Gastroesophageal sphincter (tissue), 4 donors: ENCODE data around the gene RHOU. TPM values are rescaled to one million over a fixed set of nuclear protein-coding genes. Genes with fewer than 3 reads are reported as not detected.

ENCODE experiments used
- ATAC-seq: fragments of 150-250 bp; one replicate; pipeline ENCODE4 v1.9.1; 2016; ENCODE audit warnings: mild to moderate bottlenecking, moderate library complexity
- H3K27ac ChIP-seq, 4 donors: fragments of 200-600 bp; sonication (generic) in 3 of 4; 1 replicate in 3 of 4; 2 replicates in 1 of 4; pipeline ENCODE4 v1.5.1; 2016 to 2019
- H3K27me3 ChIP-seq: fragments of 200-600 bp; sonication (generic); one replicate; pipeline ENCODE4 v1.5.1; 2019
- H3K36me3 ChIP-seq, 2 donors: fragments of 200-600 bp; sonication (generic); one replicate each; pipeline ENCODE4 v1.5.1; 2019; ENCODE audit warnings: control low read depth in 1 of 2
- H3K4me1 ChIP-seq, 3 donors: fragments of 200-600 bp; sonication (generic); 1 replicate in 2 of 3; 2 replicates in 1 of 3; pipeline ENCODE4 v1.5.1; 2016 to 2019; ENCODE audit warnings: control low read depth in 2 of 3
- H3K4me3 ChIP-seq, 2 donors: fragments of 200-600 bp; sonication (generic); one replicate each; pipeline ENCODE4 v1.5.1; 2019; ENCODE audit warnings: mild to moderate bottlenecking in 1 of 2, moderate library complexity in 1 of 2
- H3K9me3 ChIP-seq, 3 donors: fragments of 200-600 bp; sonication (generic); one replicate each; pipeline ENCODE4 v1.5.1; 2017 to 2019; ENCODE audit warnings: control low read depth in 2 of 3
- EP300 ChIP-seq: sonication (generic); formaldehyde crosslinking; IDR thresholded peaks from one replicate; pipeline ENCODE4 v1.6.1; 2017; ENCODE audit warnings: antibody characterized with exemption, mild to moderate bottlenecking
- POLR2A ChIP-seq, 2 donors: fragments of 450-650 bp; IDR thresholded peaks; one replicate each; pipeline ENCODE4 v1.6.1; 2017; ENCODE audit warnings: antibody characterized with exemption in 2 of 2, mild to moderate bottlenecking in 2 of 2, moderate library complexity in 1 of 2
- POLR2AphosphoS5 ChIP-seq: sonication (generic); formaldehyde crosslinking; IDR thresholded peaks from one replicate; pipeline ENCODE4 v1.6.1; 2017; ENCODE audit warnings: antibody characterized with exemption
- WGBS, 2 donors: methylation state at CpG; one replicate each; pipeline ENCODE4 v1.1.5; 2018; ENCODE audit warnings: low coverage in 1 of 2; 5-methylcytosine and 5-hydroxymethylcytosine counted together
- total RNA-seq, 4 donors: library from RNA; depleted of rRNA; stranded (reverse); fragments of >200 nt; gene quantifications; one replicate each; pipeline ENCODE4 v1.1.0, GENCODE V29; 2016
- TF ChIP-seq, protein P1 (sequence below), 4 experiments: fragments of 200-600 bp in 2 of 4; fragments of 450-650 bp in 2 of 4; sonication (generic) in 1 of 4; IDR thresholded peaks; one replicate each; pipeline ENCODE4 v1.5.1; 2017 to 2019; ENCODE audit warnings: antibody characterized with exemption in 4 of 4, mild to moderate bottlenecking in 2 of 4, moderate library complexity in 2 of 4

Gene RHOU
- total RNA-seq, 4 donors from 2014 or later = 16.3 to 53.0 (median 31.0) TPM

DNA sequence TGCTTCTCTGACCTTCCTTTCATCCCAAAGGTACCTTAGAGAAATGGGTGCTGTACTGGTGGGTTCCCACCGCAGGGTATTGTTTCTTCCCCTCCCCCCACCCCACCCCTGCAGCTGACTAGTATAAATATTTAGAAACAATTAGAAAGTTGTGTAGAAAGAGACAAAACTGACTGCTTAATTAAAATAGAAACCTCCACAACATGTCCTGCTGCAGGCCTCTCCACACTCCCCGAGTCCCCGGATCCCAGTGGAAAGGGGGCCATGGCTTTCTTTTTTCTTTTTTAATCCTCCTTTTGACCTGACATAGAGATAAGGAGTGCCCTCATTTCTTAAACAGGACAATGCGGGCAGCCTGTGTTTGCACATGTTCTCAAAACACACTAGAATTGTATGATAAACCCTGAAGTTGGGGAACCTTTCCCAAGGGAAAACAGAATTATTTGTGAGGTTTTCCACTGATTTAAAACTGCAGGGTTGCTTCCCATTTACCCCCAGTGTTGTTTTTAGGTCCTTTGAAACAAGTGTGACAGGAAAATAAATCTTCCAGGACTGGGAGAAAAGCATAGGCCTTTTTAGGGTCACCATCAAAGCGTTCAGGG is 1.7 kb downstream of the RHOU start:
- peak overlapping the region; percentile 78 to 92 for H3K4me3 ChIP-seq
- WGBS, 2 donors = 27 to 37% methylated on average over 5 of the region's 5 CpGs
- no peaks in the 10 kb centered on the region for H3K9me3 ChIP-seq
- peaks cover 0 to 36% of the 10 kb centered on the region in 2 donors for H3K36me3 ChIP-seq
- peaks cover 0 to 58% (median 6%) of the 10 kb centered on the region in 3 donors for H3K4me1 ChIP-seq
- no peak for ATAC-seq
- no peaks in the 10 kb centered on the region for H3K27me3 ChIP-seq
- H3K27ac ChIP-seq = peak overlapping the region; percentile 11 to 96 (median 92)
- no peak for TF ChIP-seq EP300
- TF ChIP-seq POLR2A (IDR thresholded peaks at IDR 0.05) = no peak
- TF ChIP-seq, protein P1, sequence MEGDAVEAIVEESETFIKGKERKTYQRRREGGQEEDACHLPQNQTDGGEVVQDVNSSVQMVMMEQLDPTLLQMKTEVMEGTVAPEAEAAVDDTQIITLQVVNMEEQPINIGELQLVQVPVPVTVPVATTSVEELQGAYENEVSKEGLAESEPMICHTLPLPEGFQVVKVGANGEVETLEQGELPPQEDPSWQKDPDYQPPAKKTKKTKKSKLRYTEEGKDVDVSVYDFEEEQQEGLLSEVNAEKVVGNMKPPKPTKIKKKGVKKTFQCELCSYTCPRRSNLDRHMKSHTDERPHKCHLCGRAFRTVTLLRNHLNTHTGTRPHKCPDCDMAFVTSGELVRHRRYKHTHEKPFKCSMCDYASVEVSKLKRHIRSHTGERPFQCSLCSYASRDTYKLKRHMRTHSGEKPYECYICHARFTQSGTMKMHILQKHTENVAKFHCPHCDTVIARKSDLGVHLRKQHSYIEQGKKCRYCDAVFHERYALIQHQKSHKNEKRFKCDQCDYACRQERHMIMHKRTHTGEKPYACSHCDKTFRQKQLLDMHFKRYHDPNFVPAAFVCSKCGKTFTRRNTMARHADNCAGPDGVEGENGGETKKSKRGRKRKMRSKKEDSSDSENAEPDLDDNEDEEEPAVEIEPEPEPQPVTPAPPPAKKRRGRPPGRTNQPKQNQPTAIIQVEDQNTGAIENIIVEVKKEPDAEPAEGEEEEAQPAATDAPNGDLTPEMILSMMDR (IDR thresholded peaks at IDR 0.05) = no peak
- no peak for TF ChIP-seq POLR2AphosphoS5

DNA sequence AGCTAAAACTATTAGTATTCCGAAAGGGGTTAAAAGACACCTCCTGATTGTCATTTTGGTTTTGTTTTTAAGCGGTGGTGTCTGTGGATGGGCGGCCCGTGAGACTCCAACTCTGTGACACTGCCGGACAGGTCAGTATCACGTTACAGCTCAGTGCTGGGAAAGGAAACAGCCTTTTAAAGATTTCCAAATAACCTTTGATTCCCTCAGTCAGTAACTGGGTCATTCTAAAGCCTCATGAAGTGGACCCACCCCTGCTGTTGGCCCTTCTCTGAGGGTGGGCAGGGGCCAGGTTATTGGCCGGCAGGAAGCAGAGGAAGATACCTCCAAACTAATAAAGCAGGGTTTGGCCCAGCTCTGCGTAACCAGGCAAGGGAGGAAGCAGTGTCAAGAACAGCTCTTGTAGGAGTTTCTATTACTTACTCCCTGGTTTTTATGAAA is 2.3 kb downstream of the RHOU start:
- H3K27me3 ChIP-seq = no peaks in the 10 kb centered on the region
- no peaks in the 10 kb centered on the region for H3K9me3 ChIP-seq
- ATAC-seq = peak; percentile 31
- peak overlapping the region; percentile 78 to 92 for H3K4me3 ChIP-seq
- peaks cover 0 to 58% (median 6%) of the 10 kb centered on the region in 3 donors for H3K4me1 ChIP-seq
- peaks cover 0 to 42% of the 10 kb centered on the region in 2 donors for H3K36me3 ChIP-seq
- WGBS, 2 donors = 45 to 59% methylated on average over 7 to 8 of the region's 8 CpGs
- peak overlapping the region in 3 of 4 donors; percentile 91 to 96 (median 94) for H3K27ac ChIP-seq
- peak; percentile 28 for TF ChIP-seq POLR2AphosphoS5
- TF ChIP-seq POLR2A (IDR thresholded peaks at IDR 0.05) = no peak

DNA sequence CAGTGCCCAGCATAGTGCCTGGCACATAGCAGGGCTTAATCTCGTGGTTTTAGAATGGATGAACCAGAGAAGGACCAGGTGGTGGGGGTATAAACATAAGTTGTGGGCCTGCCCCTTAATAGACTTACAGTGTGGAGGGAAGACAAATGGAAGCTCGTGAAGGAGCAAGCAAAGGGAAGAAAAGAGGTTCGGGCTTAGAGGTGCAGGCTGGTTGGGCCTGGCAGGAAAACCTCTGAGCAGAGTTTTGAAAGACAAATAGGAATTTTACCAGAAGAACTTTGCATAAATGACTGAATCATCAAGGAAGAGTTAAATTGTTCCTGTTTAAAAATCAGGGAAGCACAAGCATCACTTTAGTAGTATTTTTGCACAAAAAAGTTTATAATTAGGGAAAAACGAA is 4.5 kb downstream of the RHOU start:
- WGBS, 2 donors = 55 to 70% methylated on average over 3 to 4 of the region's 4 CpGs
- H3K27me3 ChIP-seq = no peaks in the 10 kb centered on the region
- no peak for ATAC-seq
- H3K4me3 ChIP-seq = no peak overlapping the region
- H3K4me1 ChIP-seq = peaks cover 0 to 50% (median 6%) of the 10 kb centered on the region in 3 donors
- peaks cover 0 to 64% of the 10 kb centered on the region in 2 donors for H3K36me3 ChIP-seq
- H3K9me3 ChIP-seq = no peaks in the 10 kb centered on the region
- TF ChIP-seq EP300 (no peak), POLR2A (IDR thresholded peaks at IDR 0.05) (no peak), POLR2AphosphoS5 (no peak)
- TF ChIP-seq, protein P1 (IDR thresholded peaks at IDR 0.05) = no peak
- H3K27ac ChIP-seq = peak overlapping the region in 3 of 4 donors; percentile 22 to 96 (median 94)

DNA sequence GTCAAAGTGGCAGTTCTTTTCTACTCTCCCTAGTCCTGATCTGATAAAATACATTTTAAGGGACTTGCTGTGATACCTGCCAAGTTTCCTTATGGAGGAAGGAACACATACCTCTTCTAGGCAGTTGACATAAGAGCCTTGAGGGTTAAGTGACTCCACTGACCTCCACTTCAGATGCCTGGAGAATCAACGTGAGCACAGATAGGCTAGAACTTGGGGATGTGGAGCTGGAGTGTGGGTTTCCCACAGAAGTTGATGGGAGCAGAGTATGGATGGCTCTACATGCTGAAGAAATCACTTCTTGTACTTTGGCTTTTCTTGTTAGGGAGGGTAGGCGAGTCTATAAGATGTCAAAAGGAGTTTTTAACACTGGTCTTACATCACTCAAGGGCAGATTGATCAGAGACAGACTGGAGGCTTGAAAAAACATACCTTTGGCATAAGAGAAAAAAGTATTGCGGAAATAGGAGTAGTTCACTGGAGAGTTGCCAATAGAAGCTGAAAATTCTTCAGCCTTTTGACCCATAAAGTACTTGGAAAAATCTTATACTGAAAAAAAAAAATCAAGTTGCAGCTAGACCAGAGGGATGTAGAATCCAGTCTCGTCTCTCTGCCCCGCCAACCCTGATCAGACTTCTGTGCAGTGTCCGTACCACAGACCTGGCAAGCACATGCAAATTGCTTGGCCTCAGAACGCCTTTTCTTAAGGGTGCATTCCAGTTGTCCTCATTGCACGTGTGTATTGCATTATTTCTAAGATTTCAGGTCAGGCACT is 5.5 kb downstream of the RHOU start:
- Histone ChIP-seq H3K27ac (peak overlapping the region in 2 of 4 donors; percentile 8 to 25), H3K4me3 (no peak overlapping the region), H3K27me3 (no peaks in the 10 kb centered on the region), H3K4me1 (peaks cover 0 to 49% (median 6%) of the 10 kb centered on the region in 3 donors), H3K9me3 (no peaks in the 10 kb centered on the region), H3K36me3 (peaks cover 0 to 68% of the 10 kb centered on the region in 2 donors)
- ATAC-seq = no peak
- 71 to 80% methylated on average over 6 to 8 of the region's 8 CpGs for WGBS, 2 donors
- no peak for TF ChIP-seq POLR2A (IDR thresholded peaks at IDR 0.05)
- no peak for TF ChIP-seq EP300
- TF ChIP-seq POLR2AphosphoS5 = no peak
- TF ChIP-seq, protein P1 (IDR thresholded peaks at IDR 0.05) = no peak

DNA sequence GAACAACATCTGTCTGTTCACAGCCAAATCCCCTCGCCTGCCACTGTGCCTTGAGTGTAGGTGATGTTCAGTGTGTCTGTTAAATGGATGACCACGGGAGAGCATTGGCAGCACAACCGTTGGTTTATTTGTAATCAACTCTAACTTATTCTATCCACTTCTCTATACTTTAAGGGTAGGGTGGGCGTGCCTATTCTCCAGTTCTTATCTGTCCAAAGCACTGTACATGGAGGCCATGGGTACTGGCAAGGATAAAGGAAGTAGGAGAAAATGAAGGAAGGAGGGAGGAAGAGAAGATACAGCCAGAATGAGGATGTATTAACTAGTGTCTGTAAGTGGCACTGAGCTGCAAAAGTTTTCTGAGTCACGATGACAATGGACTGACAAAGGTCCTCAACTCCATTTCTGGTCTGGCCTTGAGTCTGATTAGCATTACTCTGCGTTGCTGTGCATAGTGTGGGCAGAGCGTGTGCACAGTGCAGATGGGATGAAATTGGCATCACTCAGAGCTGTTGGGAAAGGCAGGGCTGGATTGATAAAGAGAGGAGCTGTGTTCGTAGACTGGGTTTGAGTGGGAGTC is 7.1 kb downstream of the RHOU start:
- WGBS, 2 donors = 94 to 100% methylated on average over 3 to 8 of the region's 8 CpGs
- Histone ChIP-seq H3K4me1 (peaks cover 0 to 40% (median 6%) of the 10 kb centered on the region in 3 donors), H3K27ac (no peak overlapping the region), H3K9me3 (no peaks in the 10 kb centered on the region), H3K4me3 (no peak overlapping the region), H3K27me3 (no peaks in the 10 kb centered on the region), H3K36me3 (peaks cover 0 to 78% of the 10 kb centered on the region in 2 donors)
- no peak for ATAC-seq
- TF ChIP-seq, protein P1 (IDR thresholded peaks at IDR 0.05) = no peak
- TF ChIP-seq POLR2A (IDR thresholded peaks at IDR 0.05) = no peak
- no peak for TF ChIP-seq EP300
- no peak for TF ChIP-seq POLR2AphosphoS5
